HCT116 (cell line): ENCODE data around the gene MAP3K3. TPM values are rescaled to one million over a fixed set of nuclear protein-coding genes. Genes with fewer than 3 reads are reported as not detected.

Experiments
- ATAC-seq: fragments of 200-7000 bp; cut with Tn5 transposase; 2 replicates; pipeline ENCODE4 v1.9.1; 2020; ENCODE audit warnings: mild to moderate bottlenecking, moderate library complexity
- BruUV-seq: library from RNA; stranded (reverse); fragments of 400-500 nt; replicated peaks from 2 replicates; lab custom pipeline; 2021; lab: Mats Ljungman, UMichigan
- CTCF ChIA-PET: fragments of 300-600 bp; sonication (Branson Sonifier 250); formaldehyde crosslinking; loops from one replicate; lab custom pipeline; 2021; ENCODE audit warnings: antibody characterized with exemption; lab: Charles Lee
- POLR2A ChIA-PET: fragments of 300-600, 350-600 bp; sonication (Branson Sonifier 250); formaldehyde crosslinking; loops from one replicate; lab custom pipeline; 2021; ENCODE audit warnings: antibody characterized with exemption; lab: Charles Lee
- RAD21 ChIA-PET, 2 experiments: fragments of 300-600 bp; sonication (Branson Sonifier 250); formaldehyde crosslinking; loops; one replicate each; lab custom pipeline; 2023; ENCODE audit warnings: low total read pairs in 2 of 2; ENCODE audit not compliant: uncharacterized antibody in 2 of 2, unreplicated experiment in 2 of 2, low non-redundant PET in 1 of 2; lab: Charles Lee
- DNase-seq: peaks from one replicate; pipeline ENCODE4 v3.0.0-alpha.2; 2010; ENCODE audit warnings: low read depth, low spot score
- H2AFZ ChIP-seq: fragments of 200-600 bp; shearing (Covaris generic), sonication (generic); 2 replicates; pipeline ENCODE4 v1.6.1; 2017; ENCODE audit warnings: low read depth, mixed run types, mixed read lengths, antibody characterized with exemption, low read length; ENCODE audit not compliant: poor library complexity, severe bottlenecking
- H3K27ac ChIP-seq: 2 replicates; pipeline ENCODE4 v1.5.1; 2012; ENCODE audit warnings: low read depth, low read length
- H3K27me3 ChIP-seq: fragments of 200-600 bp; sonication (generic); 2 replicates; pipeline ENCODE4 v1.6.1; 2016; ENCODE audit warnings: mixed run types, low read length, mixed read lengths; ENCODE audit not compliant: insufficient read depth
- H3K36me3 ChIP-seq, 2 experiments: fragments of 200-500 bp in 1 of 2; fragments of 200-600 bp in 1 of 2; sonication (Bioruptor generic) in 1 of 2; sonication (generic) in 1 of 2; 2 replicates each; pipeline versions ENCODE4 v1.5.1 to v1.6.1; 2014 to 2016; ENCODE audit warnings: low read length in 2 of 2, inconsistent platforms in 1 of 2, mixed read lengths in 1 of 2, mixed run types in 1 of 2; ENCODE audit not compliant: insufficient read depth in 2 of 2, control insufficient read depth in 1 of 2
- H3K4me1 ChIP-seq, 2 experiments: fragments of 200-600 bp in 1 of 2; sonication (generic) in 1 of 2; 2 replicates each; pipeline versions ENCODE4 v1.5.1 to v1.6.1; 2012 to 2017; ENCODE audit warnings: low read length in 2 of 2, inconsistent platforms in 1 of 2, mild to moderate bottlenecking in 1 of 2, mixed read lengths in 1 of 2, mixed run types in 1 of 2, moderate library complexity in 1 of 2; ENCODE audit not compliant: insufficient read depth in 2 of 2, control insufficient read depth in 1 of 2
- H3K4me2 ChIP-seq: fragments of 200-600 bp; sonication (generic); 2 replicates; pipeline ENCODE4 v1.6.1; 2017; ENCODE audit warnings: mixed run types, low read length, mixed read lengths
- H3K4me3 ChIP-seq, 2 experiments: fragments of 200-600 bp in 1 of 2; sonication (generic) in 1 of 2; replicated peaks in 1 of 2; 2 replicates each; pipeline ENCODE4 v1.5.1; 2011 to 2016; ENCODE audit warnings: low read length in 2 of 2, control low read depth in 1 of 2, low read depth in 1 of 2, mild to moderate bottlenecking in 1 of 2, mixed read lengths in 1 of 2, mixed run types in 1 of 2
- H3K79me2 ChIP-seq: fragments of 200-600 bp; sonication (generic); 2 replicates; pipeline ENCODE4 v1.6.1; 2017; ENCODE audit warnings: mild to moderate bottlenecking, mixed run types, low read length, moderate library complexity, mixed read lengths; ENCODE audit not compliant: insufficient read depth
- H3K9ac ChIP-seq: fragments of 200-600 bp; sonication (generic); 2 replicates; pipeline ENCODE4 v1.6.1; 2016; ENCODE audit warnings: low read length, mixed read lengths
- H3K9me2 ChIP-seq: fragments of 200-600 bp; sonication (generic), shearing (Covaris generic); 2 replicates; pipeline ENCODE4 v1.6.1; 2017; ENCODE audit warnings: mixed run types, mild to moderate bottlenecking, moderate library complexity; ENCODE audit not compliant: insufficient read depth
- H3K9me3 ChIP-seq, 2 experiments: fragments of 200-500 bp in 1 of 2; fragments of 200-600 bp in 1 of 2; sonication (Bioruptor generic) in 1 of 2; sonication (generic) in 1 of 2; 2 replicates each; pipeline ENCODE4 v1.6.1; 2014 to 2017; ENCODE audit warnings: low read length in 2 of 2, mixed read lengths in 2 of 2, inconsistent platforms in 1 of 2, low read depth in 1 of 2, mild to moderate bottlenecking in 1 of 2, mixed run types in 1 of 2, moderate library complexity in 1 of 2; ENCODE audit not compliant: control insufficient read depth in 1 of 2, insufficient read depth in 1 of 2
- H4K20me1 ChIP-seq: fragments of 200-600 bp; sonication (generic), shearing (Covaris generic); 2 replicates; pipeline ENCODE4 v1.6.1; 2017; ENCODE audit warnings: mixed run types, mild to moderate bottlenecking, moderate library complexity; ENCODE audit not compliant: insufficient read depth
- CEBPB ChIP-seq: IDR thresholded peaks from 2 replicates; pipeline ENCODE4 v1.6.1; 2012; ENCODE audit warnings: low read depth
- EGR1 ChIP-seq: IDR thresholded peaks from 2 replicates; pipeline ENCODE4 v1.6.1; 2012; ENCODE audit warnings: low read depth
- EZH2 ChIP-seq: fragments of 200-600 bp; sonication (generic); IDR thresholded peaks from 2 replicates; pipeline ENCODE4 v1.6.1; 2017; ENCODE audit warnings: antibody characterized with exemption, mixed run types
- EZH2phosphoT487 ChIP-seq: fragments of 200-600 bp; IDR thresholded peaks from 2 replicates; pipeline ENCODE4 v1.6.1; 2018; ENCODE audit warnings: antibody characterized with exemption, borderline replicate concordance
- FOSL1 ChIP-seq: IDR thresholded peaks from 2 replicates; pipeline ENCODE4 v1.6.1; 2012; ENCODE audit warnings: low read depth
- JUND ChIP-seq: IDR thresholded peaks from 2 replicates; pipeline ENCODE4 v1.6.1; 2012
- MAX ChIP-seq: IDR thresholded peaks from 2 replicates; pipeline ENCODE4 v1.6.1; 2012
- POLR2A ChIP-seq: IDR thresholded peaks from 2 replicates; pipeline ENCODE4 v1.7.0; 2011; ENCODE audit warnings: borderline replicate concordance; ENCODE audit not compliant: insufficient read depth, insufficient read length; ENCODE audit errors: extremely low read depth
- POLR2AphosphoS5 ChIP-seq: IDR thresholded peaks from 2 replicates; pipeline ENCODE4 v1.6.1; 2011; ENCODE audit warnings: mild to moderate bottlenecking, low read depth, low read length, moderate library complexity
- RAD21 ChIP-seq: IDR thresholded peaks from 2 replicates; pipeline ENCODE4 v1.6.1; 2012; ENCODE audit warnings: low read depth, mild to moderate bottlenecking
- SIN3A ChIP-seq: IDR thresholded peaks from 2 replicates; pipeline ENCODE4 v1.6.1; 2012; ENCODE audit warnings: low read depth
- SP1 ChIP-seq: IDR thresholded peaks from 2 replicates; pipeline ENCODE4 v1.6.1; 2012; ENCODE audit warnings: low read depth
- SRF ChIP-seq: IDR thresholded peaks from 2 replicates; pipeline ENCODE4 v1.6.1; 2012; ENCODE audit warnings: low read depth
- TCF7L2 ChIP-seq: IDR thresholded peaks from 2 replicates; pipeline ENCODE4 v1.7.0; 2011; ENCODE audit warnings: borderline replicate concordance, inconsistent platforms; ENCODE audit not compliant: insufficient read depth, insufficient read length; ENCODE audit errors: extremely low read depth
- YY1 ChIP-seq: IDR thresholded peaks from 2 replicates; pipeline ENCODE4 v1.6.1; 2011; ENCODE audit warnings: low read length, low read depth, moderate library complexity, mild to moderate bottlenecking; ENCODE audit not compliant: insufficient replicate concordance; ENCODE audit errors: extremely low read depth
- ZFX ChIP-seq: fragments of 450-650 bp; IDR thresholded peaks from 2 replicates; pipeline ENCODE4 v1.6.1; 2017
- ZNF274 ChIP-seq: fragments of 200-500 bp; sonication (Bioruptor generic); IDR thresholded peaks from 2 replicates; pipeline ENCODE4 v1.6.1; 2014; ENCODE audit warnings: mild to moderate bottlenecking, low read depth, low read length, inconsistent platforms
- intact Hi-C: fragments of 100-400 bp; cut with micrococcal nuclease; formaldehyde crosslinking; loops from 2 replicates; pipeline ENCODE4 v1.10.0; 2022
- total RNA-seq: library from RNA; stranded (reverse); gene quantifications from one replicate; pipeline ENCODE4 v1.2.1, GENCODE V29; 2021; ENCODE audit not compliant: unreplicated experiment
- TF ChIP-seq, protein P1 (sequence below): IDR thresholded peaks from 2 replicates; pipeline ENCODE4 v1.6.1; 2011; ENCODE audit warnings: mild to moderate bottlenecking, low read length, moderate library complexity; ENCODE audit not compliant: insufficient replicate concordance; ENCODE audit errors: extremely low read depth
- TF ChIP-seq, protein P2 (sequence below), 3 experiments: fragments of 200-600 bp in 1 of 3; sonication (generic) in 1 of 3; IDR thresholded peaks in 2 of 3; conservative IDR thresholded peaks in 1 of 3; 2 replicates each; pipeline ENCODE4 v1.5.1; 2012 to 2017; ENCODE audit warnings: low read depth in 2 of 3, low read length in 2 of 3, antibody characterized with exemption in 1 of 3, borderline replicate concordance in 1 of 3, control low read depth in 1 of 3, mild to moderate bottlenecking in 1 of 3, mixed read lengths in 1 of 3, mixed run types in 1 of 3, moderate library complexity in 1 of 3; ENCODE audit not compliant: insufficient read depth in 1 of 3
- TF ChIP-seq, protein P3 (sequence below): IDR thresholded peaks from 2 replicates; pipeline ENCODE4 v1.6.1; 2012

Gene MAP3K3
- total RNA-seq, 1 experiment from 2014 or later: 18.5 TPM

- no peak for TF ChIP-seq TCF7L2
- TF ChIP-seq SP1: no peak
- no peak for TF ChIP-seq JUND
- no peak for TF ChIP-seq RAD21
- no peak for TF ChIP-seq FOSL1
- TF ChIP-seq SIN3A: no peak
- TF ChIP-seq POLR2AphosphoS5: no peak
- TF ChIP-seq ZFX: no peak
- no peak for TF ChIP-seq EZH2phosphoT487
These were observed 27.6 kb downstream of the MAP3K3 start (continued) for GRCh38 chr17:63649813-63650212.

DNA sequence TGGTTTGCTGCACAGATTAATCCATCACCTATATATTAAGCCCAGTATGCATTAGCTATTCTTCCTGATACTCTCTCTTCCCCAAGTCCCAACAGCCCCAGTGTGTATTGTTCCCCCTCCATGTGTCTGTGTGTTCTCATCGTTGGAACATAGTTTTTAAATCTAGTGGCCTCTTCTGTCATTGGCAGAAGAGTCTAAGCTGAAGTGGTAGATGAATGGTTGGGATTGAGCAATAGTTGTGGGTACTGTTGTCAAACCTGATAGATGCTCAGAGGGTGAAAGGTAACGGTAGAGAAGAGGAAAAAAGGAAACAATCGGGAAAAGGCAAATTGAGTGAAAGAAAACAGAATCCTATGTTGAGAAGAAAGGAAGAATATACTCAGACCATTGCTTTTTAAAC, 29.9 kb downstream of the MAP3K3 start:
- ChIA-PET CTCF (no interaction called here), RAD21 (no interaction called here)
- H3K27ac ChIP-seq: no peak overlapping the region
- H3K79me2 ChIP-seq: no peaks in the 10 kb centered on the region
- no peaks in the 10 kb centered on the region for H3K9me2 ChIP-seq
- no peaks in the 10 kb centered on the region for H3K27me3 ChIP-seq
- H4K20me1 ChIP-seq: no peaks in the 10 kb centered on the region
- DNase-seq: no peak
- H3K4me1 ChIP-seq: peaks cover 4 to 9% of the 10 kb centered on the region in 2 experiments; a peak in 2 of 4 replicates
- TF ChIP-seq, protein P1, sequence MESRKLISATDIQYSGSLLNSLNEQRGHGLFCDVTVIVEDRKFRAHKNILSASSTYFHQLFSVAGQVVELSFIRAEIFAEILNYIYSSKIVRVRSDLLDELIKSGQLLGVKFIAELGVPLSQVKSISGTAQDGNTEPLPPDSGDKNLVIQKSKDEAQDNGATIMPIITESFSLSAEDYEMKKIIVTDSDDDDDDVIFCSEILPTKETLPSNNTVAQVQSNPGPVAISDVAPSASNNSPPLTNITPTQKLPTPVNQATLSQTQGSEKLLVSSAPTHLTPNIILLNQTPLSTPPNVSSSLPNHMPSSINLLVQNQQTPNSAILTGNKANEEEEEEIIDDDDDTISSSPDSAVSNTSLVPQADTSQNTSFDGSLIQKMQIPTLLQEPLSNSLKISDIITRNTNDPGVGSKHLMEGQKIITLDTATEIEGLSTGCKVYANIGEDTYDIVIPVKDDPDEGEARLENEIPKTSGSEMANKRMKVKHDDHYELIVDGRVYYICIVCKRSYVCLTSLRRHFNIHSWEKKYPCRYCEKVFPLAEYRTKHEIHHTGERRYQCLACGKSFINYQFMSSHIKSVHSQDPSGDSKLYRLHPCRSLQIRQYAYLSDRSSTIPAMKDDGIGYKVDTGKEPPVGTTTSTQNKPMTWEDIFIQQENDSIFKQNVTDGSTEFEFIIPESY: no peak
- TF ChIP-seq, protein P2, sequence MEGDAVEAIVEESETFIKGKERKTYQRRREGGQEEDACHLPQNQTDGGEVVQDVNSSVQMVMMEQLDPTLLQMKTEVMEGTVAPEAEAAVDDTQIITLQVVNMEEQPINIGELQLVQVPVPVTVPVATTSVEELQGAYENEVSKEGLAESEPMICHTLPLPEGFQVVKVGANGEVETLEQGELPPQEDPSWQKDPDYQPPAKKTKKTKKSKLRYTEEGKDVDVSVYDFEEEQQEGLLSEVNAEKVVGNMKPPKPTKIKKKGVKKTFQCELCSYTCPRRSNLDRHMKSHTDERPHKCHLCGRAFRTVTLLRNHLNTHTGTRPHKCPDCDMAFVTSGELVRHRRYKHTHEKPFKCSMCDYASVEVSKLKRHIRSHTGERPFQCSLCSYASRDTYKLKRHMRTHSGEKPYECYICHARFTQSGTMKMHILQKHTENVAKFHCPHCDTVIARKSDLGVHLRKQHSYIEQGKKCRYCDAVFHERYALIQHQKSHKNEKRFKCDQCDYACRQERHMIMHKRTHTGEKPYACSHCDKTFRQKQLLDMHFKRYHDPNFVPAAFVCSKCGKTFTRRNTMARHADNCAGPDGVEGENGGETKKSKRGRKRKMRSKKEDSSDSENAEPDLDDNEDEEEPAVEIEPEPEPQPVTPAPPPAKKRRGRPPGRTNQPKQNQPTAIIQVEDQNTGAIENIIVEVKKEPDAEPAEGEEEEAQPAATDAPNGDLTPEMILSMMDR (IDR thresholded peaks at IDR 0.05 in 2 of 3, conservative IDR thresholded peaks at IDR 0.05 in 1 of 3; ENCODE audit: borderline replicate concordance in 1 of 3, insufficient read depth in 1 of 3, low read depth in 2 of 3, low read length in 2 of 3): no peak
- no peak for TF ChIP-seq EZH2
- TF ChIP-seq ZNF274: no peak
- no peak for TF ChIP-seq JUND
- no peak for TF ChIP-seq SRF
- no peak for TF ChIP-seq ZFX
- no peak for TF ChIP-seq EGR1
- TF ChIP-seq POLR2A: no peak
- no peak for TF ChIP-seq MAX
- TF ChIP-seq YY1: no peak
- no peak for TF ChIP-seq SP1
- TF ChIP-seq, protein P3, sequence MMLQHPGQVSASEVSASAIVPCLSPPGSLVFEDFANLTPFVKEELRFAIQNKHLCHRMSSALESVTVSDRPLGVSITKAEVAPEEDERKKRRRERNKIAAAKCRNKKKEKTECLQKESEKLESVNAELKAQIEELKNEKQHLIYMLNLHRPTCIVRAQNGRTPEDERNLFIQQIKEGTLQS: no peak
- TF ChIP-seq CEBPB: no peak
- TF ChIP-seq, all 23 proteins: peak for 0
- intact Hi-C loops: no loop called here
- Histone ChIP-seq H3K9ac (no peak overlapping the region), H2AFZ (no peak overlapping the region), H3K36me3 (0 out of 4 replicates have a peak, but pooled peaks cover 0 to 5% of the 10 kb centered on the region in 2 experiments), H3K9me3 (no peaks in the 10 kb centered on the region), H3K4me2 (no peak overlapping the region), H3K4me3 (no peak overlapping the region)
- no peak for ATAC-seq
- BruUV-seq: no TSS peak
- POLR2A ChIA-PET: no interaction called here
